PC-9 (cell line): ENCODE data around the gene C17orf67. TPM values are rescaled to one million over a fixed set of nuclear protein-coding genes. Genes with fewer than 3 reads are reported as not detected.

Source experiments
- BruUV-seq: library from RNA; stranded (reverse); fragments of 400-500 nt; replicated peaks from 2 replicates; lab custom pipeline; 2021; lab: Mats Ljungman, UMichigan
- CTCF ChIA-PET: fragments of 300-600 bp; sonication (Branson Sonifier 250); formaldehyde crosslinking; loops from one replicate; lab custom pipeline; 2022; ENCODE audit warnings: antibody characterized with exemption; lab: Charles Lee
- POLR2A ChIA-PET: fragments of 300-600 bp; sonication (Branson Sonifier 250); formaldehyde crosslinking; loops from one replicate; lab custom pipeline; 2022; ENCODE audit warnings: antibody characterized with exemption; ENCODE audit not compliant: unreplicated experiment; lab: Charles Lee
- DNase-seq, 2 experiments: peaks; one replicate each; pipeline versions ENCODE4 v3.0.0 to v3.0.0-alpha.2; 2015 to 2022; ENCODE audit warnings: mixed read lengths in 1 of 2
- H2AFZ ChIP-seq: fragments of 200-600 bp; sonication (generic); 2 replicates; pipeline ENCODE4 v1.8.1; 2017; ENCODE audit warnings: antibody characterized with exemption
- H3F3A ChIP-seq: fragments of 200-600 bp; sonication (generic); 2 replicates; pipeline ENCODE4 v1.8.1; 2017; ENCODE audit warnings: antibody characterized with exemption, mild to moderate bottlenecking, low read depth; ENCODE audit not compliant: insufficient read depth
- H3K27ac ChIP-seq: fragments of 200-600 bp; sonication (generic); 2 replicates; pipeline ENCODE4 v1.6.1; 2016; ENCODE audit warnings: mixed run types
- H3K27me3 ChIP-seq: fragments of 200-600 bp; sonication (generic); 2 replicates; pipeline ENCODE4 v1.6.1; 2016; ENCODE audit warnings: low read depth, mixed run types; ENCODE audit not compliant: insufficient read depth
- H3K36me3 ChIP-seq: fragments of 200-600 bp; sonication (generic); 2 replicates; pipeline ENCODE4 v1.6.1; 2016; ENCODE audit warnings: low read depth, mixed run types
- H3K4me1 ChIP-seq: fragments of 200-600 bp; sonication (generic); replicated peaks from 2 replicates; pipeline ENCODE4 v1.6.1; 2016; ENCODE audit warnings: mixed run types; ENCODE audit not compliant: insufficient read depth
- H3K4me2 ChIP-seq: fragments of 200-600 bp; sonication (generic); 2 replicates; pipeline ENCODE4 v1.6.1; 2017; ENCODE audit warnings: mixed run types
- H3K4me3 ChIP-seq: fragments of 200-600 bp; sonication (generic); 2 replicates; pipeline ENCODE4 v1.6.1; 2016; ENCODE audit warnings: mixed run types
- H3K79me2 ChIP-seq: fragments of 200-600 bp; sonication (generic); 2 replicates; pipeline ENCODE4 v1.6.1; 2017; ENCODE audit warnings: low read depth, mixed run types
- H3K9me2 ChIP-seq: fragments of 200-600 bp; sonication (generic); 2 replicates; pipeline ENCODE4 v1.8.1; 2017; ENCODE audit warnings: mild to moderate bottlenecking; ENCODE audit not compliant: insufficient read depth
- H3K9me3 ChIP-seq: fragments of 200-600 bp; sonication (generic); 2 replicates; pipeline ENCODE4 v1.8.1; 2016; ENCODE audit warnings: low read depth; ENCODE audit not compliant: insufficient read depth
- H4K20me1 ChIP-seq: fragments of 200-600 bp; sonication (generic); 2 replicates; pipeline ENCODE4 v1.8.1; 2017; ENCODE audit not compliant: insufficient read depth
- CTCF ChIP-seq: fragments of 200-600 bp; sonication (generic); conservative IDR thresholded peaks from 2 replicates; pipeline ENCODE4 v1.6.1; 2017; ENCODE audit warnings: mixed run types, antibody characterized with exemption, mild to moderate bottlenecking, moderate library complexity
- EZH2 ChIP-seq: fragments of 200-600 bp; sonication (generic); IDR thresholded peaks from 2 replicates; pipeline ENCODE4 v1.8.0; 2017; ENCODE audit warnings: antibody characterized with exemption, low read depth
- intact Hi-C: fragments of 100-400 bp; cut with micrococcal nuclease; formaldehyde crosslinking; loops from one replicate; pipeline ENCODE4 v1.10.0; 2022; ENCODE audit not compliant: unreplicated experiment
- total RNA-seq: library from RNA; stranded (reverse); gene quantifications from 2 replicates; pipeline ENCODE4 v1.2.3, GENCODE V29; 2021

C17orf67 gene
- total RNA-seq, 1 experiment from 2014 or later: 4.3 TPM

GRCh38 chr17:56796536-56796935, 37.2 kb downstream of the C17orf67 start:
- no peak for TF ChIP-seq EZH2
- no peak for TF ChIP-seq CTCF
- H3K27ac ChIP-seq: no peak overlapping the region
- no peak for DNase-seq
- H4K20me1 ChIP-seq: no peaks in the 10 kb centered on the region
- H2AFZ ChIP-seq: no peak overlapping the region
- peaks cover 14% of the 10 kb centered on the region for H3K4me1 ChIP-seq
- intact Hi-C loops: no loop called here
- no peaks in the 10 kb centered on the region for H3K27me3 ChIP-seq
- no TSS peak for BruUV-seq
- no peak overlapping the region for H3K4me3 ChIP-seq
- no peak overlapping the region for H3K4me2 ChIP-seq
- H3K36me3 ChIP-seq: no peaks in the 10 kb centered on the region
- no peaks in the 10 kb centered on the region for H3K9me2 ChIP-seq
- POLR2A ChIA-PET: no interaction called here
- no peaks in the 10 kb centered on the region for H3K79me2 ChIP-seq
- CTCF ChIA-PET: no interaction called here
- H3K9me3 ChIP-seq: 0 out of 2 replicates have a peak, but pooled peaks cover 4% of the 10 kb centered on the region
- no peaks in the 10 kb centered on the region; the same call in 1 of the 2 replicates for H3F3A ChIP-seq

GRCh38 chr17:56795221-56795865, 38.4 kb downstream of the C17orf67 start:
- H3K9me3 ChIP-seq: 0 out of 2 replicates have a peak, but pooled peaks cover 4% of the 10 kb centered on the region
- intact Hi-C loops: no loop called here
- no TSS peak for BruUV-seq
- H3K4me3 ChIP-seq: no peak overlapping the region
- H3K27ac ChIP-seq: no peak overlapping the region
- H3K36me3 ChIP-seq: no peaks in the 10 kb centered on the region
- H3K4me2 ChIP-seq: no peak overlapping the region
- TF ChIP-seq CTCF (no peak), EZH2 (no peak)
- ChIA-PET CTCF (no interaction called here), POLR2A (no interaction called here)
- no peak overlapping the region for H2AFZ ChIP-seq
- H3K79me2 ChIP-seq: no peaks in the 10 kb centered on the region
- no peaks in the 10 kb centered on the region; the same call in 1 of the 2 replicates for H3F3A ChIP-seq
- H4K20me1 ChIP-seq: no peaks in the 10 kb centered on the region
- H3K4me1 ChIP-seq: peaks cover 14% of the 10 kb centered on the region
- DNase-seq: no peak
- no peaks in the 10 kb centered on the region for H3K27me3 ChIP-seq
- no peaks in the 10 kb centered on the region for H3K9me2 ChIP-seq

- no peaks in the 10 kb centered on the region for H3K27me3 ChIP-seq
- ChIA-PET POLR2A (no interaction called here), CTCF (interaction anchor here (0.5 kb wide), 1 partner anchor 1066 kb away, joined by 3 read pairs; no protein-coding TSS in a partner anchor)
- no peak overlapping the region for H3K4me3 ChIP-seq
- no peaks in the 10 kb centered on the region; the same call in 1 of the 2 replicates for H3F3A ChIP-seq
- H3K4me1 ChIP-seq: peaks cover 14% of the 10 kb centered on the region
- H4K20me1 ChIP-seq: no peaks in the 10 kb centered on the region
- no peak for TF ChIP-seq CTCF
- TF ChIP-seq EZH2: no peak
- peak in 1 of 2 experiments; percentile 59 for DNase-seq
- 0 out of 2 replicates have a peak, but pooled peaks cover 4% of the 10 kb centered on the region for H3K9me3 ChIP-seq
- H3K9me2 ChIP-seq: no peaks in the 10 kb centered on the region
- H2AFZ ChIP-seq: no peak overlapping the region
- no TSS peak for BruUV-seq
- peak overlapping the region; percentile 30 for H3K4me2 ChIP-seq
- H3K27ac ChIP-seq: no peak overlapping the region
- intact Hi-C loops: no loop called here
- no peaks in the 10 kb centered on the region for H3K79me2 ChIP-seq
- H3K36me3 ChIP-seq: no peaks in the 10 kb centered on the region
Measured at GRCh38 chr17:56793957-56794356, 39.8 kb downstream of the C17orf67 start.
